Kidney capillary endothelial cell (primary cell): ENCODE results near the gene PREB.

Experiments used
- DNase-seq: peaks from one replicate; pipeline ENCODE4 v3.0.0-alpha.2; 2018; ENCODE audit warnings: low spot score

PREB gene

GRCh38 chr2:27095745-27096651 lies 38.4 kb downstream of the PREB start:
- DNase-seq: no peak

- DNase-seq: no peak
These were observed 39.0 kb downstream of the PREB start for GRCh38 chr2:27095427-27095744.

GRCh38 chr2:27094353-27094984 lies 40.0 kb downstream of the PREB start:
- no peak for DNase-seq

GRCh38 chr2:27093430-27094352 lies 40.7 kb downstream of the PREB start:
- no peak for DNase-seq

- DNase-seq: no peak
These were observed 41.6 kb downstream of the PREB start for GRCh38 chr2:27092696-27093429.

GRCh38 chr2:27091746-27092695 lies 42.4 kb downstream of the PREB start:
- no peak for DNase-seq

- DNase-seq: no peak
These were observed 45.1 kb downstream of the PREB start for GRCh38 chr2:27089111-27089954.

- no peak for DNase-seq
These were observed 45.8 kb downstream of the PREB start for GRCh38 chr2:27088634-27089033.

- no peak for DNase-seq
These were observed 46.5 kb downstream of the PREB start for GRCh38 chr2:27087823-27088410.

GRCh38 chr2:27086724-27087593 lies 47.5 kb downstream of the PREB start, which contains the start of gene KHK:
Gene KHK (plus strand): TSS chr2:27086772. CDS start chr2:27087260, 488 bp downstream.
- no peak for DNase-seq

GRCh38 chr2:27086090-27086723 lies 48.2 kb downstream of the PREB start:
- DNase-seq: peak; percentile 87

- peak; percentile 52 for DNase-seq
These were observed 48.8 kb downstream of the PREB start for GRCh38 chr2:27085673-27086089.

GRCh38 chr2:27085062-27085672 lies 49.3 kb downstream of the PREB start:
- no peak for DNase-seq

- no peak for DNase-seq
These were observed 50.0 kb downstream of the PREB start for GRCh38 chr2:27084297-27085061.

GRCh38 chr2:27083410-27084296 lies 50.8 kb downstream of the PREB start:
- no peak for DNase-seq
